ENCODE results near the gene RNF123.

Gene RNF123

GRCh38 chr3:49665822-49666519, 23.4 kb upstream of the RNF123 start:
- TF ChIP-seq TEAD4 (IDR thresholded peaks at IDR 0.05) (no peak), FOXM1 (IDR thresholded peaks at IDR 0.05; ENCODE audit: borderline replicate concordance, low read depth) (no peak), NFIC (IDR thresholded peaks at IDR 0.05) (no peak), YY1 (IDR thresholded peaks at IDR 0.05; ENCODE audit: low read depth) (no peak), TCF12 (IDR thresholded peaks at IDR 0.05; ENCODE audit: low read depth) (no peak), ZBTB7A (IDR thresholded peaks at IDR 0.05; ENCODE audit: low read depth) (no peak), CEBPB (IDR thresholded peaks at IDR 0.05) (no peak), TAF1 (IDR thresholded peaks at IDR 0.05; ENCODE audit: low read depth) (no peak), EP300 (IDR thresholded peaks at IDR 0.05; ENCODE audit: borderline replicate concordance) (no peak), CREB1 (IDR thresholded peaks at IDR 0.05; ENCODE audit: low read depth) (no peak), EGR1 (IDR thresholded peaks at IDR 0.05) (no peak), USF1 (IDR thresholded peaks at IDR 0.05) (no peak), RAD21 (IDR thresholded peaks at IDR 0.05; ENCODE audit: low read depth) (no peak)
- TF ChIP-seq, protein P1, sequence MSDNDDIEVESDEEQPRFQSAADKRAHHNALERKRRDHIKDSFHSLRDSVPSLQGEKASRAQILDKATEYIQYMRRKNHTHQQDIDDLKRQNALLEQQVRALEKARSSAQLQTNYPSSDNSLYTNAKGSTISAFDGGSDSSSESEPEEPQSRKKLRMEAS (IDR thresholded peaks at IDR 0.05), result no peak
- TF ChIP-seq, protein P2, sequence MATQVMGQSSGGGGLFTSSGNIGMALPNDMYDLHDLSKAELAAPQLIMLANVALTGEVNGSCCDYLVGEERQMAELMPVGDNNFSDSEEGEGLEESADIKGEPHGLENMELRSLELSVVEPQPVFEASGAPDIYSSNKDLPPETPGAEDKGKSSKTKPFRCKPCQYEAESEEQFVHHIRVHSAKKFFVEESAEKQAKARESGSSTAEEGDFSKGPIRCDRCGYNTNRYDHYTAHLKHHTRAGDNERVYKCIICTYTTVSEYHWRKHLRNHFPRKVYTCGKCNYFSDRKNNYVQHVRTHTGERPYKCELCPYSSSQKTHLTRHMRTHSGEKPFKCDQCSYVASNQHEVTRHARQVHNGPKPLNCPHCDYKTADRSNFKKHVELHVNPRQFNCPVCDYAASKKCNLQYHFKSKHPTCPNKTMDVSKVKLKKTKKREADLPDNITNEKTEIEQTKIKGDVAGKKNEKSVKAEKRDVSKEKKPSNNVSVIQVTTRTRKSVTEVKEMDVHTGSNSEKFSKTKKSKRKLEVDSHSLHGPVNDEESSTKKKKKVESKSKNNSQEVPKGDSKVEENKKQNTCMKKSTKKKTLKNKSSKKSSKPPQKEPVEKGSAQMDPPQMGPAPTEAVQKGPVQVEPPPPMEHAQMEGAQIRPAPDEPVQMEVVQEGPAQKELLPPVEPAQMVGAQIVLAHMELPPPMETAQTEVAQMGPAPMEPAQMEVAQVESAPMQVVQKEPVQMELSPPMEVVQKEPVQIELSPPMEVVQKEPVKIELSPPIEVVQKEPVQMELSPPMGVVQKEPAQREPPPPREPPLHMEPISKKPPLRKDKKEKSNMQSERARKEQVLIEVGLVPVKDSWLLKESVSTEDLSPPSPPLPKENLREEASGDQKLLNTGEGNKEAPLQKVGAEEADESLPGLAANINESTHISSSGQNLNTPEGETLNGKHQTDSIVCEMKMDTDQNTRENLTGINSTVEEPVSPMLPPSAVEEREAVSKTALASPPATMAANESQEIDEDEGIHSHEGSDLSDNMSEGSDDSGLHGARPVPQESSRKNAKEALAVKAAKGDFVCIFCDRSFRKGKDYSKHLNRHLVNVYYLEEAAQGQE (IDR thresholded peaks at IDR 0.05; ENCODE audit: low read depth), result no peak

- TF ChIP-seq TEAD4 (IDR thresholded peaks at IDR 0.05), result no peak
- TF ChIP-seq YY1 (IDR thresholded peaks at IDR 0.05; ENCODE audit: low read depth), result no peak
Observed at GRCh38 chr3:49666592-49666991, 22.8 kb upstream of the RNF123 start.

GRCh38 chr3:49667701-49668413, 21.5 kb upstream of the RNF123 start:
- no peak for TF ChIP-seq CREB1 (IDR thresholded peaks at IDR 0.05; ENCODE audit: low read depth)
- no peak for TF ChIP-seq EGR1 (IDR thresholded peaks at IDR 0.05)
- no peak for TF ChIP-seq YY1 (IDR thresholded peaks at IDR 0.05; ENCODE audit: low read depth)
- no peak for TF ChIP-seq TCF12 (IDR thresholded peaks at IDR 0.05; ENCODE audit: low read depth)
- TF ChIP-seq FOXM1 (IDR thresholded peaks at IDR 0.05; ENCODE audit: borderline replicate concordance, low read depth), result no peak
- TF ChIP-seq TEAD4 (IDR thresholded peaks at IDR 0.05), result no peak
- TF ChIP-seq, protein P1 (IDR thresholded peaks at IDR 0.05), result no peak
- no peak for TF ChIP-seq RAD21 (IDR thresholded peaks at IDR 0.05; ENCODE audit: low read depth)
- TF ChIP-seq TAF1 (IDR thresholded peaks at IDR 0.05; ENCODE audit: low read depth), result no peak
- TF ChIP-seq, protein P2 (IDR thresholded peaks at IDR 0.05; ENCODE audit: low read depth), result no peak
- TF ChIP-seq EP300 (IDR thresholded peaks at IDR 0.05; ENCODE audit: borderline replicate concordance), result no peak
- TF ChIP-seq ZBTB7A (IDR thresholded peaks at IDR 0.05; ENCODE audit: low read depth), result no peak
- TF ChIP-seq NFIC (IDR thresholded peaks at IDR 0.05), result no peak
- TF ChIP-seq USF1 (IDR thresholded peaks at IDR 0.05), result no peak
- TF ChIP-seq CEBPB (IDR thresholded peaks at IDR 0.05), result no peak

- TF ChIP-seq, protein P2 (IDR thresholded peaks at IDR 0.05; ENCODE audit: low read depth), result no peak
- TF ChIP-seq FOXM1 (IDR thresholded peaks at IDR 0.05; ENCODE audit: borderline replicate concordance, low read depth), result no peak
- TF ChIP-seq, protein P1 (IDR thresholded peaks at IDR 0.05), result no peak
- no peak for TF ChIP-seq EGR1 (IDR thresholded peaks at IDR 0.05)
- TF ChIP-seq RAD21 (IDR thresholded peaks at IDR 0.05; ENCODE audit: low read depth), result peak; percentile 28; the same call in 1 of the 2 replicates
- no peak for TF ChIP-seq TAF1 (IDR thresholded peaks at IDR 0.05; ENCODE audit: low read depth)
- TF ChIP-seq EP300 (IDR thresholded peaks at IDR 0.05; ENCODE audit: borderline replicate concordance), result no peak
- no peak for TF ChIP-seq CREB1 (IDR thresholded peaks at IDR 0.05; ENCODE audit: low read depth)
- TF ChIP-seq ZBTB7A (IDR thresholded peaks at IDR 0.05; ENCODE audit: low read depth), result no peak
- TF ChIP-seq TCF12 (IDR thresholded peaks at IDR 0.05; ENCODE audit: low read depth), result 0 out of 2 replicates have a peak, but pooled peaks have one; percentile 6
- TF ChIP-seq USF1 (IDR thresholded peaks at IDR 0.05), result no peak
- no peak for TF ChIP-seq NFIC (IDR thresholded peaks at IDR 0.05)
- TF ChIP-seq YY1 (IDR thresholded peaks at IDR 0.05; ENCODE audit: low read depth), result no peak
- TF ChIP-seq TEAD4 (IDR thresholded peaks at IDR 0.05), result no peak
- no peak for TF ChIP-seq CEBPB (IDR thresholded peaks at IDR 0.05)
Observed at GRCh38 chr3:49668414-49668797, 21.0 kb upstream of the RNF123 start.

Data from Ishikawa (cell line).